HG03565 (cell line): ENCODE measurements around the gene HDAC4.

Experiments used
- ATAC-seq: cut with Tn5 transposase; IDR thresholded peaks from one replicate; pipeline ENCODE4 v1.9.1; 2021; ENCODE audit warnings: mild to moderate bottlenecking, moderate library complexity; ENCODE audit not compliant: unreplicated experiment

HDAC4 gene

GRCh38 chr2:239299218-239299939 lies 101.4 kb downstream of the HDAC4 start:
- no peak for ATAC-seq

- ATAC-seq, result no peak
These were observed 102.6 kb downstream of the HDAC4 start for GRCh38 chr2:239298116-239298804.

DNA sequence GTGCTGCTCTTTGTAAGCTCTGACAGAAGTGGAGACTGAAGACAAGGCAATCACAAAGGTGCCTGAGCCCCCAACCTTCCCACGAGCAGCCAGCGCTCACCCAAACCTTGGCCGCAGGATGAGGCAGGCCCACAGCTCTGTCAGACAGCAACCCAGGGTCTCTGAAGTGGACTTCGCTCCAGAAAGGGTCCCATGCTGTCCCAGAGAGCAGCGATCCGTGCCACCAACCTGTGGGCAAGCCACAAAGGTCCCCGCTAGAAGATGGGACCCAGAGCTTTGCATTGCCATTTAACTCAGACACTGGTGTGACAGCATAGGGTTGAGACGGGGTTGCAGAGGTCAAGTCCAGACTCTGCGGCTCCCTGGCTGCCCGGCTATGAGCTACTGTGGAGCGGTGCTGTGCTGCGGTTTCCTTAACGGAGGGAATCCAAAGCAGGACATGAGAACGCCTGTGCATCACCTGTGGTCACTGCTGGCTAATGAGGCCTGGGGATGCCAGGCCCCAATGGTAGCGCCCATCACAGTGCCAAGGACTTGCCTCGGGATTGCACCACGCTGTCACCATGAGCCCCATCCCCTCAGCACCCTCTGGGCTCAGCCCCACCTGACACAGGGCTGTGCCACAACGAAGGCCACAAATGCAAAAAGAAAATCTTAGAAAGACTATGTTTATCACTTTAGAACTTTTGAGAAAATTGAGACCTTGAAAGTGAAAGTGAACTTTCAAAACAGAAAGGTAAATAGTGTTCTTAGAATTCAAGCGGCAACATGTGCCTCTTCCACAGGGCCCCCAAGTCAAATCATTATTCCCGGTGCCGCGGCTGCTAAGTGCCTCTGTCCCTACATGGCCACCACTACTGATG lies 103.4 kb downstream of the HDAC4 start:
- ATAC-seq, result no peak

DNA sequence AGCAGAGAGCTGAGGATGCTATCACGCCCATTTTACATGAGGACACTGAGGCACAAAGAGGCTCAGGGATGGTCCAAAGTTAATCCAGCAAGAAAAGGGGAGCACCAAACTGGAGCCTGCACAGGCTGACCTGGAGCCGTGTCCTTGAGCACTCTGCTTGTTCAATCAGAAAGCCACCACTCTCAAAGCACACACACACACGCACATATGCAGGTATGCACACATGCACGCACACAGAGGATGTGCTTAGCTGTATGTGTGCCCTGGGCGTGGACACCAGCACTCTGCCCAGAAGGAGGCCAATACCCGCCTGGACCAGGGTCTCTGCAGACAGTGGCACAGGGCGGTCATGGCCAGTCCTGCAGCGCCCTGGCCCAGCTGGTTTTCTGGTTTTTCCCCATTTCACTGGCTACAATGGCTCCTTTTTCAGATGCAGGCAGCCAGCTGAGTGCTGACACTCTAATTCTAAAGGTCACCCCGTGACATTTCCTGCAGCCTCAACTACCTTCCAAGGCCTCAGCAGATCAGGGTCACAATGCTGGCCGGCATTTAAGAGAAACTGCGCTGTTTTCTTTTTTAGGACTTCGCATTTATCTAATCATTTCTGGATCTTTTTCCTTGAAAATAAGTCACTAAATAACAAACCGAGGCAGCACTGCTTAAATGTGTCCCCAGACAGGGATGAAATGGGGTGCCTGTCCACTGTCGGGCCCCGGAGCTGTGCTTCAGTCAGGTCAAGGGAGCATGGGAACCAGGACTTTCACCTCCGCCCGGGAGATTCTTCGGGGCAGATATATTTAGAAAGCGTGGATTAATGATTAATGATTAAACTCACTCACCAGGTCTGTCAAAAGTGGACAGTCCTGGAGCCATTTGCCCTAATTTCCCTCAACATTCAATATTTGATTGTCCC lies 104.5 kb downstream of the HDAC4 start:
- ATAC-seq, result no peak

DNA sequence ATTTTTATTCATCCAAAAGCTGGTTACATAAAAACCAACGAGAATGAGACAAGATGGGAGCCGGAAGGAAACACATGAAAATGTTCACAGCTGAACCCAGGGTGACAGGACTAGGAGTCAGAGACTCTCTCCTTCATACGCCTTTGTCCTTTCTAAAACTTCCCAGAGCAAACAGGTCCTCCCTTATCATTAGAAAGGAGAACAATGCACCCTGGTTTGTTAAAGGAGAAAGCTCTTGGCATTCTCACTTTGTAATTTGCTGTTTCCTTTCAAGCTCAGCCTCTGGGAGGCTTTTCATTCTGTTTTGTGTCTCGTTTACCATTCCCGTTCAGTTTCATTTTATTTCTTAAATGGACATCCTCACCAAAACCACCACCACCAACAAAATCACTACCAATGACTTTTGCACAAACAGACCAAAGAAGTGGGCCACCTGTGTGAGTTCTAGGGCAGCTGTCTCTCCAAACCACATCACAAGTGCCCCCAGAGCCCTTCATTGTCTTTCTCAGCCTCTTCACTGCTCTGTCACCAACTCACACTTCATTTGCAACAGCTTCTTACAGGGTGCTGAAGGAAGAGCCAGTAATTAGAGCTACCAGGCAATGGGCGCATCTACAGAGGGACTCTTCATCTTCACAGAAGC lies 105.3 kb downstream of the HDAC4 start:
- ATAC-seq, result no peak

GRCh38 chr2:239294571-239295054 lies 106.2 kb downstream of the HDAC4 start:
- ATAC-seq, result no peak

- peak; percentile 49 for ATAC-seq
These were observed 106.9 kb downstream of the HDAC4 start for GRCh38 chr2:239293775-239294430.

DNA sequence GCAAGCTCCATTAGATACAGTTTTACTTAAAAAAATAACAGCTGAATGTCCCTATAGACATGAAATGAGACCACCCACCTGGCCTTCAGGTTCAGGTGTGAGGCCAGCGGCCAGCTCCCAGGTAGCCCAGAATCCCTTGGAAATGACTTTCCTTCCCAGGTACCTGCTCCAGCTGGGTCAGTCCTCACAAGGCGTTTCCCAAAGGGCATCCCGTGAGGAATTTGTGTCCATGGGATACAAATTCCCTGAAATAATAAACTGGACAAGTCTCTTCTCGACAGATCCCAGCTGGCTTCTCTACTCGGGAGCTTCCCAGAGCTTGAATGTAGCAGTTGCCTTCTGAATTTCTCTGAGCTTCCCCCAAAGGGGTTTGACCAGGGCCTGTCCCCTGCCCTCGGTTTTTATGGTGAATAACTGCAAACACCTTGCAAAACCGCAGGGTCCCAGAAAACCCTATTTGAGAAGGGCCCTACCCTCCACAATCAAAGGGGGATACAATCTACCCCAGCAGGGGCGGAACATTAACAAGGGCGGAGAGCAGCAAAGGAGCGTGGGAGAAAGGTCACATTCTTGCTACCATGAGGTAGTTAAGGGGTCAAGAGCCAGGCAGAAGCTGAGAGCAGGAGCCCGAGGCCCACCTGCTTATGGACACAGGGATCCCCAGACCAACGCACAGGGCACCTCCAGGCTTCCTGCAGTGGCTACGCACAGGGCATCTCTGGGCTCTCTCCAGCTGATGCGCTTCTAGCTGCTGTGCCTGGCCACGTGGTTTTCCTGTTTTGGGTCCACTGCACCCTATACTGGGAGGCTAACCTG lies 107.7 kb downstream of the HDAC4 start:
- ATAC-seq, result no peak

GRCh38 chr2:239292531-239292930 lies 108.3 kb downstream of the HDAC4 start:
- no peak for ATAC-seq

DNA sequence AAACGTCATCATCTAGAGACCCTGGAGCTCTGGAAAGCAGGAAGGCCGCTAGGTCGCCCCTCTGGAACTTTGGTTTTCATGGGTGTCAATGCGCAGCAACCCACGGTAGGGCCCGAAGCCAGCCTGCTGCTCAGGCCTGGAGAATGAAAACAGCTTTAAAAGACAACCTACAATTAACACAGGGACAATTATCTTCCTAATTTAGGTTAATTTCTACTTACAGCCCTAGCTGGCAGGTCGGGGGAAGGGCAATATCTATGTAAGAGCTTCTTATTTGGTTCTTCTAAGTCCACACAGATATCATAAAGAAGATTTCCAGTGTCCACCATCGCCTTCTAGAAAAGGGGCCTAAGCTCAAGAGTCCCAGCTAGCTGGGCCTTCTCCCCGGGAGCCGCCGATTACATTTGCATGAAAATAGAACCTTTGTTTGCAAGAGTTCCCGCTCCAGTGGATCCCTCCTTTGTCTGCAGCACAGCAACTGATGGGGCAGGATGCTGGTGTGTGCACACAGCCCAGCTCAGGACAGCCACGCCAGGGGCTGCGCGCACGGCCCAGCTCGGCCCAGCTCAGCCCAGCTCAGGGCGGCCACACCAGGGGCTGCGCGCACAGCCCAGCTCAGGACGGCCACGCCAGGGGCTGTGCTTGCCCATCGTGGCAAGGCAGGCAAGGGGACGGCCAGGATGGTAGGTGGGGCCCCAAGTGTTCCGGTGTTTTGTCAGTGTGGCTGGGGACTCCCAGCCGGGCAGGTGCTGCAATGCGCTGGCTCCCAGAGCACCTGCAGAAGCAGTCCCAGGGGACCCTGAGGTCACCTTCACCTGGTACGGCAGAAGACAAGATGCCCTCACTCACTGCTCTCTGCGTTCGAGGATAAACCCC lies 109.1 kb downstream of the HDAC4 start:
- ATAC-seq, result no peak

DNA sequence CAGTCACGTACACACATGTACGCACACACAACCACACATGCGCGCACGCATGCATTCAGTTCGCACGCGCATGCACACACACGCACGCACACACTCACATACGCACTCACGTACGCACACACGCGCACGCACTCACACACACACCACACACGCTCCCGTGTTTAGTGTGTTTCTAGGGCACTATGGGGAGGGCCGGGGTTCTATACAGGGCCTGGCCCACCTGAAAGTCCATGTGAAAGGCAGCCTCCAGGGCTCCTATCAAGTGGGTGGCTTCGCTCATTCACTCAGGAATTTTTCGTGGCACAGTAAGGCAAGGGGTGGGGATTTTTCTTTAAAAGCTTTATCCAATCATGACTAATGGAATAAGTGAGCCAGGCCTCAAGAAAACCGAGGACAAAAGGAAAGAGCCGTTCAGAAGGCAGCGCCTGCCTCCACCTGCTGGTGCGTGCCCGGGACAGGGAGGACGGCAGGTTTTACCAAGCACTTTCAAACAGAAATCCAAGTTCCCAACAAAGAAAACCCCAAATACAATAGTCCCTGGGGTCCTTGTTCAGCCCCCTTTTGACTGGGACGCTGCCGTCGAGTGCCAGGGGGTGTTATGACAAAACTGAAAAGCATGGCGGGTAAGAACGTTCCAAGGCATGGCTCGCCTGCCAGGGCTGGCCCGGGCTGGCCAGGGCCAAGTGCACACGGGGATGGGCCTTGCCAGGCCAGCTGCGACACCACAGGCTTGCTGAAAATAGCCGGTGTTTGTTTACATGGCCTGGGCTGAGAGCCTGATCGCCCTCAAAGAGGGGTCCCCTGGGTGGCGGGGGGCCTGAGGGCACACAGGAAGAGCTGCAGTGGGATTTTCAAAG lies 110.0 kb downstream of the HDAC4 start:
- no peak for ATAC-seq

DNA sequence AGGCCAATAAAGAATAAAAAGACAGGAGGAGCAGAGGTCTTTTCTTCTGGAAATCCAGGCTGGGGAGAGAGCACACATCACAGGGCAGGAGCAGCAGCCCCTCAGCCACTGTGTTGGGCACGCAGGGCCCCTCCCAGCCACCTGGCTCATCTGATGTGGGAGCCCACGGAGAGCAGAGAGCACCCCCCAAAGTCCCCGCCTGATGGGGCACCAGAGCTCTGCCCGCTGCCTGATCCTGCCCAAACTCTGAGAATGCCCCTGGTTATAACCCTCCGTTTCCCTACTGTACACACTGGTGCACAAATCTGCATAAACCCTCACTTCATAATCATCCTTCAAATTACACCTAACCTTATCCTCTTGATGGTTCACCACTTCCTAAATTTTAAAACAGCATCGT lies 111.3 kb downstream of the HDAC4 start:
- ATAC-seq, result no peak

- ATAC-seq, result peak; percentile 45
These were observed 111.8 kb downstream of the HDAC4 start for GRCh38 chr2:239288951-239289511.

GRCh38 chr2:239288237-239288636 lies 112.6 kb downstream of the HDAC4 start:
- ATAC-seq, result no peak

- ATAC-seq, result no peak
These were observed 113.4 kb downstream of the HDAC4 start for GRCh38 chr2:239287461-239287860.

GRCh38 chr2:239286901-239287300 lies 113.9 kb downstream of the HDAC4 start:
- no peak for ATAC-seq

- ATAC-seq, result no peak
These were observed 114.9 kb downstream of the HDAC4 start for GRCh38 chr2:239285932-239286230.
